Measurements from ENCODE around the gene INSL3. TPM values are rescaled to one million over a fixed set of nuclear protein-coding genes. Genes with fewer than 3 reads are reported as not detected.

The INSL3 gene
- total RNA-seq, 4 donors from 2014 or later = not detected

DNA sequence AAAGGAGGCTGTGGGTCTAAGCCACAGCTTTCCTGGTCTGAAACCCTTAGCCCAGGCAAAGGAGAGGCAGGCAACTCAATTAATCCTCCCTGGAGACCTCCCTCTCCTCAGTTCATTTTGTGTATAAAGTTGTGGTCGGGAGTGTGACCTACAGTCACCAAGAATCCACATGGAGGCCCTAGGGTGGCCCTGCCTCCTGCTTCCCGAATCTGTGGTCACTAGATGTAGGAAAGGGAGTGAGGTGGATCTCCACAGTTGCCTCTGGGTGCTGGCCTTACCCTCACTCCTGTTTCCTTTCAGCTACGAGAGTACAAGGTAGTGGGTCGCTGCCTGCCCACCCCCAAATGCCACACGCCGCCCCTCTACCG, 39.7 kb upstream of the INSL3 start:
- Histone ChIP-seq H3K27me3 (no peaks in the 10 kb centered on the region), H3K4me1 (peaks cover 0 to 24% (median 16%) of the 10 kb centered on the region in 4 donors), H3K27ac (peak overlapping the region in 2 of 4 donors; percentile 85 to 96), H3K9me3 (no peaks in the 10 kb centered on the region), H3K4me3 (peak overlapping the region; percentile 92 to 98 (median 96)), H3K36me3 (peaks cover 9 to 52% (median 24%) of the 10 kb centered on the region in 3 donors)
- 35 to 55% methylated on average over 7 of the region's 7 CpGs for WGBS, 2 donors
- TF ChIP-seq POLR2A (IDR thresholded peaks at IDR 0.05) (no peak), EP300 (IDR thresholded peaks at IDR 0.05) (no peak)
- TF ChIP-seq, protein P1, sequence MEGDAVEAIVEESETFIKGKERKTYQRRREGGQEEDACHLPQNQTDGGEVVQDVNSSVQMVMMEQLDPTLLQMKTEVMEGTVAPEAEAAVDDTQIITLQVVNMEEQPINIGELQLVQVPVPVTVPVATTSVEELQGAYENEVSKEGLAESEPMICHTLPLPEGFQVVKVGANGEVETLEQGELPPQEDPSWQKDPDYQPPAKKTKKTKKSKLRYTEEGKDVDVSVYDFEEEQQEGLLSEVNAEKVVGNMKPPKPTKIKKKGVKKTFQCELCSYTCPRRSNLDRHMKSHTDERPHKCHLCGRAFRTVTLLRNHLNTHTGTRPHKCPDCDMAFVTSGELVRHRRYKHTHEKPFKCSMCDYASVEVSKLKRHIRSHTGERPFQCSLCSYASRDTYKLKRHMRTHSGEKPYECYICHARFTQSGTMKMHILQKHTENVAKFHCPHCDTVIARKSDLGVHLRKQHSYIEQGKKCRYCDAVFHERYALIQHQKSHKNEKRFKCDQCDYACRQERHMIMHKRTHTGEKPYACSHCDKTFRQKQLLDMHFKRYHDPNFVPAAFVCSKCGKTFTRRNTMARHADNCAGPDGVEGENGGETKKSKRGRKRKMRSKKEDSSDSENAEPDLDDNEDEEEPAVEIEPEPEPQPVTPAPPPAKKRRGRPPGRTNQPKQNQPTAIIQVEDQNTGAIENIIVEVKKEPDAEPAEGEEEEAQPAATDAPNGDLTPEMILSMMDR (IDR thresholded peaks at IDR 0.05) = no peak
- no peak for DNase-seq (ENCODE audit: low spot score in 2 of 2)

DNA sequence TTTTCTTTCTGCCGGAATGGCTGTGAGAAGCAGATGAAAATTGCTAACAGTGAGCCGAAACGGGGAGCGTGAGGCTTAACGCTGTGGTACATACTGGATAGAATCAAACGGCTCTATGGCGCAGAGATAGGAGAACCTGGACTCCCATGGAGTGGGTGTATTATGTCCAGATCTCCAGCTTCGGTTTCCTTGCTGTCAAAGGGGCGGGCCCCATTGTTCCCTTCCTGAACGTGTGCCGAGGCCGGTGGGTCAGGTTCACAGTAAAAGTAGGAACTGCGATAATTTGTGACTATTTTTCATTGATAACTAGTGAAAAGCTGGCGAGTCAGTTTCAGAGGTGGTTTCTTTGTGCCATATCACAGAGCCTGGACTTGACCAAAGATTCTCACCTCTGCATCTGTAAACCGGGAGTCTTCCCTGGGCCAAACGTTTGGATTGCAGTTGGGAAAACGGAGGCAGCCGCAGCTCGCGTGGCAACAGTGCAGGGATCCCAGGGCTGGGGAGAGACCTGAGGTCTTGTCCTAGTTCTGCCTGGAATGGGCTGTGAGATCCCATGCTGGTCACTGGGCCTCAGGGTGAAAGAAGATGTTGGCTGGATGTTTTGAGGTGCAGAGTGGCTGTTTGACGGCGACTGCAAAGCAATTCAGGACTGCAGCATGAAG, 39.1 kb upstream of the INSL3 start:
- no peak for TF ChIP-seq EP300 (IDR thresholded peaks at IDR 0.05)
- TF ChIP-seq, protein P1 (IDR thresholded peaks at IDR 0.05) = no peak
- no peak for TF ChIP-seq POLR2A (IDR thresholded peaks at IDR 0.05)
- DNase-seq (ENCODE audit: low spot score in 2 of 2) = no peak
- Histone ChIP-seq H3K27me3 (no peaks in the 10 kb centered on the region), H3K9me3 (no peaks in the 10 kb centered on the region), H3K27ac (peak overlapping the region; percentile 85 to 96 (median 90)), H3K4me1 (peaks cover 0 to 24% (median 16%) of the 10 kb centered on the region in 4 donors), H3K4me3 (peak overlapping the region; percentile 92 to 98 (median 96)), H3K36me3 (peaks cover 9 to 47% (median 24%) of the 10 kb centered on the region in 3 donors)
- 0 to 2% methylated on average over 22 of the region's 22 CpGs for WGBS, 2 donors

DNA sequence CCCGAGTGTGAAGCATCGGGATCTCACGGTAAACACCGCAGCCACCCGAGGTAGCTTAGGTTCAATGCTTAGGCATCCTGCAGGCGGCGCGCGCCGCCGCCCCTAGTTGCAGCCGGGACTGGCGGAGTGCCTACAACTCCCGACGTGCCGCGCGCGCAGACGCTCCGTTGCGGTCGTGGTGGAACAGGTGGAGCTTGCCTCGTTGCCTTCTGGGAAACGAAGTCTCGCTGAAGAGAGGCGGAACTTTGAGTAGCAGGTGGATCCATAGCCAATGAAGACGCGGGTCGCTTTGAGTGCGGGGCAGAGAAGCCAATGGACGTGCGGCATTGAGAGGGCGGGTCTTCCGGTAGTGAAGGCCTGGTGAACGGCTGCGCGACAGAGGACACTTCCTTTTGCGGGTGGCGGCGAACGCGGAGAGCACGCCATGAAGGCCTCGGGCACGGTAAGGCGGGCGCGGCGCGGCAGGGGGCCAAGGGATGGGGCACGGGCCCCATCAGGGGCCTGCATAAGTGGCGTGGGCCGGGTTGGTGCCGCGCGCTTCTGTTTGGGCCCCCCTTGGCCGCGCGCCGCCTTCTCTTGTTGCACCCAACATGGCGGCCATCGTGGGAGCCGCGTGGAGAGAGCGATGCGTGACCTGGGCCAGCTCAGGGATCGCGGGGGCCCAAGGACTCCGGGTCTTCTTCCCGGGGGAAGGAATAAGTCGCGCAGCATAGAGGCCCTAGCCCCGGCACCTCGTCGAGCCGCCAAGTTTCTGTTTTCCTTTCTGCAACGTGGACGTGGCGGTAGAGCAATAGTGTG, 38.4 kb upstream of the INSL3 start, which contains the start of gene RPL18A:
Gene RPL18A, plus strand, starts transcription at position 378 of the 798 bp plus-strand sequence. Its CDS starts 47 bp downstream, at position 425.
- Histone ChIP-seq H3K9me3 (no peaks in the 10 kb centered on the region), H3K4me1 (peaks cover 0 to 27% (median 16%) of the 10 kb centered on the region in 4 donors), H3K36me3 (peaks cover 9 to 39% (median 24%) of the 10 kb centered on the region in 3 donors), H3K27me3 (no peaks in the 10 kb centered on the region), H3K4me3 (peak within 1 kb of the TSS; percentile 92 to 98 (median 96)), H3K27ac (peak within 1 kb of the TSS; percentile 85 to 96 (median 90))
- peak; percentile 89 to 97 for TF ChIP-seq POLR2A (IDR thresholded peaks at IDR 0.05)
- TF ChIP-seq, protein P1 (IDR thresholded peaks at IDR 0.05) = peak; percentile 81 to 95 (median 85)
- TF ChIP-seq EP300 (IDR thresholded peaks at IDR 0.05) = peak; percentile 81 to 98
- 0 to 1% methylated on average over 47 to 76 of the region's 80 CpGs for WGBS, 2 donors
- peak; percentile 95 for DNase-seq (ENCODE audit: low spot score in 2 of 2)

DNA sequence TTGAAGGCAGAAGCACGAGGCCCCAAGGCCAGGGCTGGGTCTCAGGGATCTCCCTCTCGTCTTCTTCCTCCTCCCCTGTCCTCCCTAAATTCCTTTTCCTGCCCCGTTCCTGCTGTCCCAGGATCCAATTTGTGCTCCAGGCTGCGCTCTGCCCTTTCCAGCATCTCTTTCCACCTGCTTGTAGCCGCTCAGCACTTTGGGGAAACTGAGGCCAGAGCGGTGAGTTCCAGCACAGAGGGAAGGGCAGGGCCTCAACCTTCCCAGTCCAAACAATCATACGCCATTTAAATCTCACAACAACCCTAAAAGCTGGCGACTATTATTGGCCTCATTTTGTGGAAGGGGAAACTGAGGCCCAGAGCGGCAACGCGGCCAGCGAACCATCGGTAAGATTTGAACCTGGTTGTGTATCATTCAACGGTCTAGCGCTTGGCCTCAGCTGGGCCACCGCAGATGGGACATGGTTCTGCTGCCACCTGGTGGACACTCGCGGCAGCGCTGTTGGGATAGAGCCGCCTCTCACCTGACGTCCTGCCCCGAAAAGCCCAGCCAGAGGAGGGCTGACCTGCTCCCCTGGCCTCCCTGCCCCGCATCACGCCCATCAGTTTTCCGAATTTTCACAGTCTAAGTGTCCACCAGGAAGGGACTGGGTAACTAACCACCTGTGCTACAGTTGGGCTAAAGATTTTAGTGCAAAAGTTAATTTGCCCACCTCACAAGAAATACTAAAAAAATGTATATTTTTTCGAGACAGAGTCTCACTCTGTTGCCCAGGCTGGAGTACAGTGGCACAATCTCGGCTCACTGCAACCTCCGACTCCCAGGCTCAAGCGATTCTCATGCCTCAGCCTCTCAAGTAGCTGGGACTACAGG, 34.2 kb upstream of the INSL3 start:
- no peak for TF ChIP-seq POLR2A (IDR thresholded peaks at IDR 0.05)
- TF ChIP-seq, protein P1 (IDR thresholded peaks at IDR 0.05) = peak; percentile 93 to 97 (median 95)
- Histone ChIP-seq H3K27ac (no peak overlapping the region), H3K4me3 (no peak overlapping the region), H3K36me3 (no peaks in the 10 kb centered on the region), H3K27me3 (no peaks in the 10 kb centered on the region), H3K4me1 (peaks cover 0 to 9% (median 1%) of the 10 kb centered on the region in 4 donors), H3K9me3 (no peaks in the 10 kb centered on the region)
- WGBS, 2 donors = 14 to 15% methylated on average over 29 of the region's 29 CpGs
- peak; percentile 77 to 93 for DNase-seq (ENCODE audit: low spot score in 2 of 2)

Measured in tibial nerve (tissue), 4 donors.